Choroid plexus epithelial cell (primary cell): ENCODE data around the gene TSHZ3.

Experiments used
- DNase-seq: peaks from one replicate; pipeline ENCODE4 v3.0.0-alpha.2; 2010; ENCODE audit warnings: low read depth
- H3K4me3 ChIP-seq: 2 replicates; pipeline ENCODE4 v1.5.1; 2011; ENCODE audit warnings: low read depth, mild to moderate bottlenecking, control low read depth, low read length, moderate library complexity
- TF ChIP-seq, protein P1 (sequence below): conservative IDR thresholded peaks from 2 replicates; pipeline ENCODE4 v1.5.1; 2011; ENCODE audit warnings: low read depth, mild to moderate bottlenecking, control low read depth, inconsistent platforms, low read length, moderate library complexity

The TSHZ3 gene

DNA sequence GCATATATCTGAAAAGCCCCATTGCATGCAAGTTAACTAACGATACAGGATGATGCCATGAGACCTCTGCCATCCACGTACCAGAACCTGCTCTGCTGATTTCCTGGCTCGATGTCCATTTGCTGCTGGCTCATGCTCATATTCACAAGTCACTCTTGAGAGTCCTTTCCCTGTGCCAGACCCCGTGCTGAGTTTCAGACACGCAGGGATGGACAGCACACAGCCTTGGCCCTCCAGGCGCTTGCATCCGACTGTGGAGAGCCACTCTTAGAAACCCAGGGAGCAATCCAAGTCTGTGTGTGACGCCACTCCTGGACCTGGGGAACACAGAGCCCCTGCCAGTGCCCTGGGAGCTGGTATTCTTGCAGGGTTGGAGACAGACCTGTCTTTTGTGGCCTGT, 37.6 kb upstream of the TSHZ3 start:
- no peak for DNase-seq
- TF ChIP-seq, protein P1, sequence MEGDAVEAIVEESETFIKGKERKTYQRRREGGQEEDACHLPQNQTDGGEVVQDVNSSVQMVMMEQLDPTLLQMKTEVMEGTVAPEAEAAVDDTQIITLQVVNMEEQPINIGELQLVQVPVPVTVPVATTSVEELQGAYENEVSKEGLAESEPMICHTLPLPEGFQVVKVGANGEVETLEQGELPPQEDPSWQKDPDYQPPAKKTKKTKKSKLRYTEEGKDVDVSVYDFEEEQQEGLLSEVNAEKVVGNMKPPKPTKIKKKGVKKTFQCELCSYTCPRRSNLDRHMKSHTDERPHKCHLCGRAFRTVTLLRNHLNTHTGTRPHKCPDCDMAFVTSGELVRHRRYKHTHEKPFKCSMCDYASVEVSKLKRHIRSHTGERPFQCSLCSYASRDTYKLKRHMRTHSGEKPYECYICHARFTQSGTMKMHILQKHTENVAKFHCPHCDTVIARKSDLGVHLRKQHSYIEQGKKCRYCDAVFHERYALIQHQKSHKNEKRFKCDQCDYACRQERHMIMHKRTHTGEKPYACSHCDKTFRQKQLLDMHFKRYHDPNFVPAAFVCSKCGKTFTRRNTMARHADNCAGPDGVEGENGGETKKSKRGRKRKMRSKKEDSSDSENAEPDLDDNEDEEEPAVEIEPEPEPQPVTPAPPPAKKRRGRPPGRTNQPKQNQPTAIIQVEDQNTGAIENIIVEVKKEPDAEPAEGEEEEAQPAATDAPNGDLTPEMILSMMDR = no peak
- H3K4me3 ChIP-seq = no peak overlapping the region

DNA sequence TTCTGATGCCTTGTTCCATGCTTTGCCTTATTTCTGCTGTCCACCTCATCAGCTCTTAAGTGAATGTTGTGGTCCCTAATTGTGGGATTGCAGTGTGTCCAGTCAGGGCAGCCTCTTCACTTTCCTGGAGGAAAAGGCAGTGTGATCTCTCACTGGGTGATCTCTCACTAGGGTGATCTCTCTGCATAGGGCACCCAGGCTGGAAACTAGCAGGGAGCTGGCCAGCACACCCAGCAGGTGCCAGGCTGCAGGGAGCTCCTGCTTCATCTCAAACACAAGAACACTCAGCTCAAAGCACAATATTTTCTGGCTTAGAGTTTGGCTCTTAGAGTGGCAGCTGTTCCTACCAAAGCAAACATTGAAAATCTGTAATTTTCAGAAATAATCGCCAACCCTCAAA, 36.5 kb upstream of the TSHZ3 start:
- H3K4me3 ChIP-seq = no peak overlapping the region
- TF ChIP-seq, protein P1 = no peak
- DNase-seq = no peak

GRCh38 chr19:31383553-31383952, 34.3 kb upstream of the TSHZ3 start:
- TF ChIP-seq, protein P1 = no peak
- H3K4me3 ChIP-seq = no peak overlapping the region
- no peak for DNase-seq

- no peak for DNase-seq
- TF ChIP-seq, protein P1 = no peak
- H3K4me3 ChIP-seq = no peak overlapping the region
These were observed 31.6 kb upstream of the TSHZ3 start for GRCh38 chr19:31380854-31381253.

DNA sequence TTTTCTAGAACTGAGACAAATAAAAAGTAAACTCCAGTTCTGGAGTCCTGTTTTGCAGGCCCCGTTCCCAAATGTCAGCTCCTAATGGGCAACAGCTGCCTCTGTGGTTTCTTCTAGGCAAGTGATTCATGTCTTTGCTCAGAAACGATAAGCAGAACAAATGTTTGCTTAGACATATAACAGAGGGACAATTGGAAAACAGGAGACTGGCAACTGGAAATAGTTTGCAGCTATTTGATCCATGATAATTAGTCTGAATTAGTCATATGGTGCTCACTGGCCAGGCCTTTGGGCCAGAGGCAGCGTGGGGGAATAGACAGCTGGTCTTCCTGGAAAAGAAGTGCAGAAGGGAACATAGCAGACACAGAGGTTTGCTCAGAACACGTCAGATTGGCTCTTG, 29.2 kb upstream of the TSHZ3 start:
- peak; percentile 78 for DNase-seq
- H3K4me3 ChIP-seq = no peak overlapping the region
- TF ChIP-seq, protein P1 = no peak

- H3K4me3 ChIP-seq = no peak overlapping the region
- DNase-seq = no peak
- TF ChIP-seq, protein P1 = no peak
These were observed 28.5 kb upstream of the TSHZ3 start for GRCh38 chr19:31377736-31378135.

DNA sequence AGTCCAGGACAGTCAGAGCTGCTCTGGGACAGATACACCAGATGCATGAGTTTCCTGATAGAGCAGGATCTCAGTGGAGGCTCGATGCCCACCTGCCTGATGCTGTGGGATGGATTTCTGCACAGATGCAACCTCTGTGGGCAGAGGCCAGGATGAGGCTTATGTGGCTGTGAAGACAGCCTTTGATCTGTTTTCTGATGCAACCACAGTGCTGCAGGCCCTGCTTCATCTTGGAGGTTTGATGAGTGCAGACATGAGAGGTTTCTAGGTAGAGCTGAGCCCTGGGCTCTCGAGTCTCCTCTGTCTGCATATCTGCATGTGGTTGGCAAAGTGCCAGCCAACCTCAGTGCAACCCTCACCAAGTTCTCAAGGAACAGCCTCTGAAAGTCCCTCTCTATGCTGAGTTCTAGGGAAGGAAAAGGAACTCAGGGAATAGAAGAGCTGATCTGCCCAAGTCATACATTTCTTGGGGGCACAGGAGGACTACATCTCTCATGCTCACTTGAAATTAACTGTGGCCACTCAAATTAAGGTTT, 23.1 kb upstream of the TSHZ3 start:
- no peak overlapping the region for H3K4me3 ChIP-seq
- TF ChIP-seq, protein P1 = no peak
- DNase-seq = peak; percentile 30
